ENCODE data around the gene PPT1.
A peak's percentile ranks its signal among the peaks of the same experiment; 100 is the strongest.

Gene PPT1

DNA sequence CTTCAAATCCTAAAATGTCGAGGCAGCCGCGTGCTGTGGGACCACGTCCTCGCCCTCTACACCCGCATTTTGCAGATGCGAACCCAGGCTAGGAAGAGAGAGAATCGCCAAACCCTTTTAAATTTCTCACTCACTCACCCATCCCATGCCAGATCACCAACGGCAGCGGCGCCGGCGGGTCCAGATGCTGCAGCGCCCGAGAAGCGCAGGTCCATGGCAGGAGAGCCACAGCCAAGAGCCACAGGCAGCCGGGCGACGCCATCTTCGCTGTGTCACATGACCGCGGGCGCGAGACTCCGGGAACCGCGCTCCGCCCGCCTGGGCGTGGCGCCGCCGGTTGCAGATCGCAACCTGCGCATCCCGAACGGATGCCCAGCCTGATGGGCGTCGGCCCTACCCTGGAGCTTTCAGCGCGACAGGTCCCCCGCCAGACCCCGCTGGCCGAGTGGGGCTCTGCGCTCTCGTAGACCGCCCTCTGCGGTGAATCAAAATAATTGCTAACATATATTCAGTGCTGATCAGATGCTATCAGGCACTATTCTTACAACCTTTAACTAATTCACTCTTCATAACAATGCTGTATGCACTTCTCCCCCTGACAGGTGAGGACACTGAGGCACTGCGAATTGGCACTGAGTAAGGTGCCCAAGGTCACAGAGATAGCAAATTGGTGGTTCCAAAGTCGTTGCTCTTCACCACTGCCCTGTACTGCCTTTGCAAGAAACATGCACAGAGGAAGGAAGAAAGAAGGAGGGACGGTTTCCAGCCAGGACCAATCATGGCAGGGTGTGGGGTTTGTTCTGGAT lies at the start of gene PPT1:
PPT1 (minus strand) TSS at position 276 of the 806 bp plus-strand sequence; CDS start at position 262, 14 bp downstream.
- peak; percentile 76 for DNase-seq

DNA sequence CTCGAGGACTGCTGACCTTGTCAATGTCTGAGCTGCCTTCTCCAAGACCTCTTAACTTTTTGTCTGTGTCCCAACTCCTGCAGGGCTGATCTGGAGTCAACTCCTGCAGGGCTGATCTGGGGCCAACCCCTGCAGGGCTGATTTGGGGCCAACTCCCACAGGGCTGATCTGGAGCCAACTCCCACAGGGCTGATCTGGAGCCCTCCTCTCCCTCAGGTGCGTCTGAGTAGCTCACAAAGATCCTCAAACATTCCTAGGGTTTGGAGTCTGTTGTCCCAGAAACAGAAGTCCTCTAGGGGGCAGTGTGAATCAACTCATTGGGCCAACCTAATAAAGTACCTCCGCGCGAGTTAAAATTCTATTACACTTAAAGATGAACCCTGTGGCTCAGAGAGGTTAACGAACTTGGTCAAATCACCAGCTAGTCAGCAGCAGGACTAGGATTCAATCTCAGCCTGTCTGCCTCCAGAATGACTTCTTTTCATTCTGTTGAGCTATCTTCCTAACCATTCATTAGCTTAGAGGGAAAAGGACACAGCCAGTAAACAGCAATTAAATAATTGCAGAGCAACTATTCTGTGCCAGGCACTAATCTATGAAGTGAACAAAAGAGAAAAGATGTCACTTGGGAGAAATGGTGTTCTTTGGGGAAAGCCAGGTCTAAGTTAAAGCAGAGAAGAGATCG lies 47.0 kb upstream of the PPT1 start:
- peak; percentile 7 for DNase-seq

DNA sequence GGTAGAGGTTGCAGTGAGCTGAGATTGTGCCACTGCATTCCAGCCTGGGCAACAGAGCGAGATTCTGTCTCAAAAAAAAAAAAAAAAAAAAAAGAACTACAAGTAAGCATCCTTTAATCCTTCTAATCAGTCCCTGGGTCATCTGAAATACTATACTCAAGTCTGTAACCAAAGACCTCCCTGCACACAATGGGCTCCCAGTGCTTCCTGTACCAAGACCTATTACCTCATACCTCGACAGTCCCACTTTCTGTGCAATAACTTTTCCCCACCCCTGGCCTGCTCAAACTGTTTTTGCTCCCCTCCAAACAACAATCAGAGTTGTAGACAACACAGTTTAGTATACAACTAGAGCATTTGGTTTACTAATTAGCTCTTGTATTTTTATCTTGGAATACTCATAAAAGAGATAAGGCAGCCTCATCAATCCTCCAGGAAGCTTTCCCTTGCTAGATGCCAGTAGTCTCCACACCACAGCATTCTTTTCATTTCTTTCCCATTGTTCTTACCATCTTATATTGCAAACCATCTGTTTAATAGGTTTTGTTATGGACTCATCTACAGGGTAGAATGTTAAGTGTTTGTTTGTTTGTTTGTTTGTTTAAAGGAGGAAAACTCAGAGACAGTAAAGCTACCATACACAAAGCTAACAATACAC lies 45.0 kb upstream of the PPT1 start:
- DNase-seq: no peak

DNA sequence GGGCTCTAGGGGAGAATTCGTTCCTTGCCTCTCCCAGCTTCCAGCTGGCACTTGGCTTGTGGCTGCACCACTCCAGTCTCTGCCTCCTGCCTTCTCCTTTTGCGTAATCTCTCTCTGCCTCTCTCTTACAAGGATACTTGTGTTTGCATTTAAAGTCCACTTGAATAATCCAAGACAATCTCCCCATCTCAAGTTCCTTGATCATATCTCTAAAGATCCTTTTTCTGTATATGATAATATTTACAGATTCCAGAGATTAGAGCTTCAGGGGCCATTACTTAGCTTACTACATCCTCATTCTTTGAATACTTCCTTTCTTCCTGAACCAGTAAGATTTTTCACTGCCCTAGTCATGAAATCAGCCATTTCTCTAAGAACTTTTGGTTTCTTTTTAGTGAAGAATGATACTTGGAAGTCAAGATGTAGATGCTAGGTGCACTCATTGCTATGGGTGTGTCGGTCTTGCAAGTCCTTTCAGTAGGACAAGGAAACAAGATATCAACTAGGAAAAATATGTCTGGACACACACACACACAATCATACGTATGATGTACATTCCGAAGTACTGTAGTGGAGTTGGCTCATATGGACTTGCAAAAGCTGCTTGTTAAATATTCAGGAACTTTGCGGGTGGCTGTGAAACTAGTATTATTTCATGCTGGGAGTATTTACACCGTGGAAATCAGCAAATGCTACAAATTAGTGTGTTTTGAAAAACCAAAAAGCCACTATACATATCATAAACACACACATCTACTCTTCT lies 43.3 kb upstream of the PPT1 start:
- DNase-seq: no peak

DNA sequence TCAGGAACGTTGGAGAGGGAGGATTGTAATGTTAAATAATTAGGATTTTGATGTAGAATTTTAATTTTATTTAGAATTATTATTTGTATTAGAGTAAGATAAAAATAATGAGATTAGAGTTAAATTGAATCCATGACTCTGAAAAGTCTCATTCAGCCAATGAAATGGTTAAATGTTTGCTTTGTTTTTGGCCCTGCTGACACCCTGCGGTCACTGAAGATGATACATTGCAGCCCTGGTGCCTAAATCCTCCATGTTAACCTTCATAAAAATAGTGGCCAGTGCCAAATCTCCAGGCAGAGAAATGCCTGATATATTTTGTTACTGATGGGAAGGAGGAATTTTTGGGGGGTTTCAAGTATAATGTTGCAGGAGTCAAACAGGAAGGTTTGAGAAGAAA lies 36.8 kb upstream of the PPT1 start:
- DNase-seq: no peak

DNA sequence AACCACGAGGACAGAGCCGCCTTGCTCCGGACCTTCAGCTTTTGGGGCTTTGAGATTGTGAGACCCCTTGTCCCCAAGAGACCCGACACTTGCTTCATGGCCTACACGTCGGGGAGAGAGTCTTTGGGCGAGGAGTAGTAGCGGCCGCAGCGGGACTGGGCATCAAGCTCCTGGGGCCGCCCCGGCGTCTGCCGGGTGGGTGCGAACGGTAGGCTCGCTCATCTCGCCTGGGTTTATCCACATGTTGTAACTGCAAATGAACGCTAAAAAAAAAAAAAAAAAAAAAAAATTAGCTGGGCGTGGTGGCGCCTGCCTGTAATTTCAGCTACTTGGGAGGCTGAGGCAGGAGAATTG lies 36.2 kb upstream of the PPT1 start:
- no peak for DNase-seq

DNA sequence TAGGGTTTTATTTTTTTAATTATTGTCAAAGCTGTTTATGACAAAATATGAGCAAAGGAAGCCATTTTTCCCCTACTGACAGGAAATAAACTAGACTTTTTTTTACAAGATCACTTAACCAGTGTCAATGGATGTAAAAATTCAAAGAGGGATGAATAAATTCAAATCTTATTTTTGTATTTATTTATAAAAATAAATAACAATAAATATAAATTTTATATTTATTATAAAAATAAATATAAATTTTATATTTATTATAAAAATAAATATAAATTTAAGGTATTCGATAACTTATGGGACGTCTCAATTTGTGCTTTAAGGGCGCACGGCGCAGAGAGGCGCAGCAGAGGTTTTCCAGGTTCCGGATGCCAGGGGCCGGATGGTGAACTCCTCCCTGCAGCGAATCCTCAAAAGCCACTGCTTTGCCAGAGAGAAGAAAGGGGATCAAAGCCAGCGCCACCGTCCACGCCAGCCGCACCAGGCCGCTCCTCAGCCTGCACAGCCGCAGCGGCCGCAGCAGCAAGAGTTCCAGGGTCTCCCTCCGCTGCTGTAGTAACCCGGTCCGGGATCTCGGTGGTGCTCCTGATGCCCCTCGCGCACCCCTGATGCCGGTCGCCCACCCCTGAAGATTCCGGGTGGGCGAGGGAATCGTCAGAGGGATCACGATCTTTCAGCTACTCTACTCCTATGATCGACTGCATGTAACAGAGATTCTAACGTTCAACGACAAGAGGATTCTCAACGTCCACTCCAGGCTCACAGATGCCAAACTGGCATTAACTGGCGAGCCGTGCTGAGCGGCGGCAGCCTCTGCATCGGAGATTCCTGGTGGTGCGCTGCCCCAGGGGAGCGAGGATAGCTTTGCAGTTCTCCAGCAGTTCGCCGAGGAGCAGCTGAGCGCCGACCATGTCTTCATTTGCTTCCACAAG lies 35.6 kb upstream of the PPT1 start:
- DNase-seq: no peak

DNA sequence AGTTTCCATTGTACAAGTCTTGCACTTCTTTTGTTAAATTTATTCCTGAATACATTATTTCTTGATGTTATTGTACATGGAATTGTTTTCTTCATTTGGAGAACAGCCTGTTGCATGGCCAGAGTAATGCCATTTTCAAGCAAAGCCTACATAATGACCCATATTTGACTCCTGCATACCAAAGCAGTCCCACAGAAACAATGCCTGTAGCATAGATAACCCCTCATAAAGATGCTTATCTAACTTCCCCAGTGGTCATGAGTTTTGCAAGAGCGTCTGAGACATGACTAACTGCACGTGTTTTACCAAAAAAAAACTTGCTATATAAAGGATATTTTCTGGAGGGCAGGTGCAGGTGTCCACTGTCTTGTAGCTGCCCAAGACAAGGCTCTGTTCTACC lies 33.8 kb upstream of the PPT1 start:
- DNase-seq: no peak

DNA sequence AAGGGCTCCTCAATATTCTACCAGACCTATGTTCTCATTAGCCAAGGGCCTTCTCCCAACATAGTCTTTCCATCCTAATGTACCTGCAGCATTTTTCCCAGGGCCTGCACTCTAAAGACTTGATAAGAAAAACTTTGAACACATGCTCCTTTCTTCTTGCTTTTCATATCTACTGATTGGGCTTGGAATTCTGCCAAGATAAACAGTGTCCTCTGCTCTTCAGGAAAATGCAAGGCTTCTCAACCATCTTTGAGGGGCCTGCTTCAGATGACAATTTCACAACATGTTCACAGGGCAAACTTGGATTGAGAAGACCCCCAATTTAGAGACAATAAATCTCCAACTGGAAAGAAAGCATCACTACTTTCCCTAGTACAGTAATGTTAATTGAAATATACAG lies 25.8 kb upstream of the PPT1 start:
- DNase-seq: no peak

DNA sequence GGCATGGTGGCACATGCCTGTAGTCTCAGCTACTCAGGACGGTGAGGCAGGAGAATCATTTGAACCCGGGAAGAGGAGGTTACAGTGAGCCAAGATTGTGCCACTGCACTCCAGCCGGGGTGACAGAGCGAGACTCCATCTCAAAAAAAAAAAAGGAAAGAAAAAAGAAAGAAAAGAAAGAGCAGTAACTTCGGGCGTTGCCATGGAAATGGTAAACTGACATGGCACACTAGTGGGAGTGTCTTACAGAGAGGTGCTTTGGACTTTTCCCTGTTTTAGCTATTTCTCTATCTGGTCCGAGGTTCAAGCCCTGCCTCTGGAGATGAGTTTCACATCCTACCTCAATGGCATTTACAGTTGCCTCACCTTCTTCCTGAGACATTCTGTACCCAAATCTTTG lies 23.1 kb upstream of the PPT1 start:
- no peak for DNase-seq

DNA sequence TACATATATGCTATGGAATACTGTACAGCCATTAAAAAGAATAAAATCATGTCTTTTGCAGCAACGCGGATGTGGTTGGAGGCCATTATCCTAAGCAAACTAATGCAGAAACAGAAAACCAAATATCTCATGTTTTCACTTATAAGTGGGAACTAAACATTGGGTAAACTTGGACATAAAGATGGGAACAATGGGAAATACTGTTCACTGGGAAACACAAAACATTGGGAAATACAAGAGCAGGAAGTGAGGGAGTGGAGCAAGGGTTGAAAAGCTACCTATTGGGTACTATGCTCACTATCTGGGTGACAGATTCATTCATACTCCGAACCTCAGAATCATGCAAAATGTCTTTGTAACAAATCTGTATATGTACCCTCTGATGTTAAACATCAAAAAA lies 17.3 kb upstream of the PPT1 start:
- DNase-seq: no peak

DNA sequence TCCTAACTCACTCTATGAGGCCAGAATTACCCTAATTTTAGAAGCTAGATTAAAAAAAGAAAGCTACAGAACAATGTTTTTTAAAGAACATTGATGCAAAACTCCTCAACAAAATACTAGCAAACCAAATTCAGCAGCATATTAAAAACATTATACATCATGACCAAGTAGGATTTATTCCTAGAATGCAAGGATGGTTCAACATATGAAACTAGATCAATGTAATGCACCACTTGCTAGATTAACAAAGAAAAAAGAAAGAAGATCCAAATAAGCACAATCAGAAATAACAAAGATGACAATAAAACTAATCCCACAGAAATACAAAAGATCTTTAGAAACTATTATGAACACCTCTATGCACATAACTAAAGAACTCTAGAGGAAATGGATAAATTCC lies 13.3 kb upstream of the PPT1 start:
- DNase-seq: no peak

DNA sequence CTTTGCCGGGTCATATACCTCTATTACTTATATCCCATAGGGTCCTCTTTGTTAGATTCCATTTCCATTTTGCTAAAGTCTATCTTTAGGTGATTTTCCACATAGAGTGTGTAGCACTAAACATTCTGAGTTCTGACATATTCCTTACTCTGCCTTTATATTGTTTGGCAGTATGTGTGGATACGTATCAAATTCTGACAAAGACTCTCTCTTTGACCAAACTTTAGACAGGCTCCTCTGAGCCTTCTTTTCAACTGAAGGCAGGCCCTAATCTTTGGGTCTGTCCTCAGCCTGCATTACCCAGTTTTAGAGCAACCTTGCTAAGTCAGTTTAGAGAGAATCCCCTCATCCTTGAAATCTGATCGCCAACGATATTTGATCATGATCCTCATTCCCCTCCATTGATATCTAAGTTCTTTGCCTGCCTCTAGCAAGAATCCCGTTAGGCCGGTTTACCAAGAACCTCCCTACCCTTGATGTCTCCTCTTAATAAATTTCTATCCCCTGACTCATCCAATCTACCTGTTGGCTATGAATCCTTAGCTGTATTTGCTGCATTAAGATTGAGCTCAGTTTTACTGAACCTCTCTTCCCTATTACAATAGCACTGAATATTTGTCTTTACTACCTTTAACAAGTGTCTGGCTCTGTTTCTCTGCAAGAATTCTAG lies 10.4 kb upstream of the PPT1 start:
- no peak for DNase-seq

DNA sequence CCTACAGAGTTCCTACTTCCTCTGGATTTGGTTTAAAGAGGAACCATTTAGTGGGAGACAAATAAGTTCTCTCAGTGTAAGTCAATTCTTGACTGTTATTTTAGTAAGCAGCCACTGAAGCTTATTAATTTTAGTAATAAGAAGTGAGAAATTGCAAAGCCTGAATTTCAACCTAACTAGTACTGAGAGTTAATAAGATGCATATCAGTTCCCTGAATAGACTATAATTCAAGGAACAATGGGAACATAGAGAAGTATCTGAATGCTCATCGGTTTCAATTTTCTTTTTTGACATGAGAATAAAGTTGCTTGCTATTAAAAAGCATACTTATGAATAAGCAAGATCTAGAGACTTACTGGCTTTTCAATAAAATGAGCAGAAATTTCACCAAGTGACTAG lies 8.0 kb upstream of the PPT1 start:
- no peak for DNase-seq

DNA sequence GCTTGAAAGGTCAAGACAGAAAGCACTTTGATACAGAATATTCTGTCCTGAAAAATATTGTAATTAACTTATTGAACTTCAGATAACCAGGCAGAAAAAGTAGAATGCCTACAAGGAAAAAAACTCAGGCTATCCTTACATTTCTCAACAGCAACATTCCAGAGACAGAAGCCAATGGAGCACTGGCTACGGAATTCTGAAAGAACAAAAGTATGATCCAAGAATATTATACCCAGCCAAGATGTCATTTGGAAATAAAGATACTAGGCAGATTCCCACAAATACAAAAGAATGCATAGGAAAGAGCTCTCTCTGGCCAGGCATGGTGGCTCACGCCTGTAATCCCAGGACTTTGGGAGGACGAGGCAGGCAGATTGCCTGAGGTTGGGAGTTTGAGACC lies 5.8 kb upstream of the PPT1 start:
- no peak for DNase-seq

DNA sequence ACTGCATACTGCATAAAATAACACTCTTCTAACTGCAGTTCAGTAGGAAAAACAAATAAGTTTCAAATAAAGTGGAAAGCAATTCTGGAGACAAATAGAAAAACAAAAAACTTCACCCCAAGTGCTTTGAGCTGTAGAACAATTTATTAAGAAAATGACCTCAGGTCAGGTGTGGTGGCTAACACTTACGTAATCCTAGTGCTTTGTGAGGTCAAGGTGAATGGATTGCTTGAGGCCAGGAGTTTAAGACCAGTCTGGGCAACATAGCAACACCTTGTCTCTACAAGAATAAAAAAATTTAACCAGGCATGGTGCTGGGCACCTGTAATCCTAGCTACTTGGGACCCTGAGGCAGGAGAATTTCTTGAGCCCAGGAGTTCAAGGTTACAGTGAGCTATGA lies 5.0 kb upstream of the PPT1 start:
- no peak for DNase-seq

DNA sequence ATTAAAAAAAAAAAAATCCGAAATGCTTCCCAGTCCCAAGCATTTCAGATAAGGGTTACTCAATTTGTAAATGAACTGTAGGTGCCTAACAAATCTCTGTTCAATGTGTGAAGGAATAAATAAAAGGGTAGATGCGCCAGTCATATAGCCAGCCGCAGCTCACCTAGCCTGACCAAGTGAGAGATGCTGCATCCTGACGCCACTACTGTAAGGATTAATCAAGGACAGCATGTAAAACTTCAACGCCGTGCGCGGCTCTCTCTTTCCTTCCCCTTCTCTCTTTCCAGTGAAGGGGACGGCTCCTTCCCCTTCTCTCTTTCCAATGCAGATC lies 441 bp downstream of the PPT1 start:
- DNase-seq: no peak

DNA sequence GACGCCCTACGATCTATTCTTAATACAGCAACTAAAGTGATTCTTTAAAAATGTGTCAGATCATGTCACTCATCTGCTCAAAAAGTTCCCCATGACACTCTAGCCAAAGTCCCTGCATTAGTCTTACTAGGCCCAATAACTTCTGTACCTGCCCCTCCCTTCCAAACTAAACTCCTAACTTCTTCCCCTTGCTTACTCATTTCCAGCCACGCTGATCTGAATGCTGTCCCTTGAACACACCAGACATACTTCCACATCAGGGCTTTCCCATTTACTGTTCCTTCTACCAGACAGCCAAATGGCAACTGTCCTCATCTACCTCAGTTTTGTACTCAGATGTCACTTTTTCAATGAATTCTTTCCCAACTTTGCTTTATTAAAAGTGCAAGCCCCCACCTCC lies 1.2 kb downstream of the PPT1 start:
- no peak for DNase-seq

DNA sequence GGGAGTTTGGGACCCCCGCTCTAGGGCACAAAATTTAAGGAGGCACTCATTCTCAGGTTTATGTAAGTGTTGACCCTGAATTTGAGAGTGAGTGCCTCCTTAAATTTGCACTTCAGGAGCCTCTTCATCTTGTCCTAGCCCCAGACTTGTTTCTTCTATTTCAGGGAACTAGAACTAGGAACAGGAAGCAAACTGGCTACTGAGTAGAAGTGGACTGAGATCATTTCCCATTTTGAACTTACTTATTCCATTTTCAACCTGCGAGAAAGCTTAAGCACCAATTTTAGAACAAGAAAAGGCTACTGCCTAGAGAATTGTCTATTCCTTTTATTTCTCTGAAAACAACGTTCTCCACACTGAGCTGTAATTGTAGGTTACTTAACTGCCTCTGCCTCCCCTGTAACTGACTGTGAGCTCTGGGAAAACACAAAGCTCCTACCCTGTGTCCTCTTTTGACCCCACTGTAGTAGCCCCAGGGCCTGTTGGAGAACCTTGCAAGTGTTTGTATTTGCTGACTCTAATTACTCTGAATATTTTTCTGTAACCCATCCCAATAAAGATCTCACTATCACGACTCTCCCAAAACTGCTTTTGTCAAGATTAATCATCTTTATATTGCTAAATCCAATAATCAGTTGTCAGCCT lies 2.5 kb downstream of the PPT1 start:
- DNase-seq: no peak

DNA sequence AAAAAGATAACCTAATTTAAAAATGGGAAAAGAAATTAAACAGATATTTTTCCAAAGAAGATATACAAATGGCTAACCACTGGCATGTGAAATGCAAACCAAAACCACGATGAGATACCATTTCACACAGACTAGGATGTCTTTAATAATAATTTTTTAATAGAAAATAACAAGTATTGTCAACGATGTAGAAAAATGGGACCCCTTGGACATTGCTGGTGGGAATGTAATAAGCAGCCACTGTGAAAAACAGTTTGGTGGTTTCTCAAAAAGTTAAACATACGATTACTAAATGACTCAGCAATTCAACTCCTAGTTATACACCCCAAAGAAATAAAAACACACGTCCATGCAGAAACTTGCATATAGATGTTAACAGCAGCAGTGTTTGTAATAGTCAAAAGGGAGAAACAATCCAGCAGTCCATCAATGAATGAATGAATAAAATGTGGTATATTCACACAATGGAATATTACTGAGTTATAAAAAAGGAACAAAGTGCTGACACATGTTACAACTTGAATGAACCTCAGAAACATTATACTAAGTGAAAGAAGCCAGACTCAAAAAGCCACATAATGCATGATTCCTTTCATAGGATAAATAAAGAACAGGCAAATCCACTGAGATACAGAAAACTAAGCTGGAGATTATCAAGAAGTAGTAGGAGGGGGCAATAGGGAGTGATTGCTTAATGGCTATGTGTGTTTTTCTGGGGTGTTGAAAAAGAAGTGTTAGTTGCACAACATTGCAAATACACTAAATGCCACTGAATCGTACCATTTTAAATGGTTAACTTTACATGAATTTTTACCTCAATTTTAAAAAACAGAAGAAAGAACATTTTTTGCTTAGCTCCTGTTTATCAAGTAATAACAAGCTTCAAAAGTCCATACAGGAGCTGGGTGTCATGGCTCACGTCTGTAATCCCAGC lies 4.1 kb downstream of the PPT1 start:
- DNase-seq: no peak
